ENCODE results near the gene FAM83D.

FAM83D gene

DNA sequence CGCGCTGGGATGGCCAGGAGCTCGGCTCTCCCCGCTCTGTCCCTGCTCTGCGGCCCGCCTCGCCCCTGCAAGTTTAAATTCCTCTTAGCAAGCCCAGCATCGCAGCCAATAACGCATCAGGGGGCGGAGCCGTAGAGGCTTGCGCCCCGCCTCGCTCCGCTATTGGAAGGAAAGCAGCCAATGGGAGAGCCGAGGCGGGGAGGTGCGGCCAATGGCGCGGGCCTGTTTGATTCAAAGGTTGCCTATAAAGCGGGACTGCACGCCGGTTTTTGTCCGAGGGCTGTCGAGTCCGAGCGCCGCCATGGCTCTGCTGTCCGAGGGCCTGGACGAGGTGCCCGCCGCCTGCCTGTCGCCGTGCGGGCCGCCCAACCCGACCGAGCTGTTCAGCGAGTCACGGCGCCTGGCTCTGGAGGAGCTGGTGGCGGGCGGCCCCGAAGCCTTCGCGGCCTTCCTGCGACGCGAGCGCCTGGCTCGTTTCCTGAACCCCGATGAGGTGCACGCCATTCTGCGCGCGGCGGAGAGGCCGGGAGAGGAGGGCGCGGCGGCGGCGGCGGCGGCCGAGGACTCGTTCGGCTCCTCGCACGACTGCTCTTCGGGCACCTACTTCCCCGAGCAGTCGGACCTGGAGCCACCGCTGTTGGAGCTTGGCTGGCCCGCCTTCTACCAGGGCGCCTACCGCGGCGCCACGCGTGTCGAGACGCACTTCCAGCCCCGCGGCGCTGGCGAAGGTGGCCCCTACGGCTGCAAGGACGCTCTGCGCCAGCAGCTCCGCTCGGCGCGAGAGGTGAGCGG lies at the start of gene FAM83D:
Gene FAM83D, plus strand, starts transcription at position 276 of the 792 bp plus-strand sequence. Its CDS starts 26 bp downstream, at position 302.
- DNase-seq (ENCODE audit: low read depth in 2 of 2), result peak; percentile 68 to 87

- no peak for DNase-seq (ENCODE audit: low read depth in 2 of 2)
Observed at GRCh38 chr20:38877483-38877882, 48.7 kb upstream of the FAM83D start.

DNA sequence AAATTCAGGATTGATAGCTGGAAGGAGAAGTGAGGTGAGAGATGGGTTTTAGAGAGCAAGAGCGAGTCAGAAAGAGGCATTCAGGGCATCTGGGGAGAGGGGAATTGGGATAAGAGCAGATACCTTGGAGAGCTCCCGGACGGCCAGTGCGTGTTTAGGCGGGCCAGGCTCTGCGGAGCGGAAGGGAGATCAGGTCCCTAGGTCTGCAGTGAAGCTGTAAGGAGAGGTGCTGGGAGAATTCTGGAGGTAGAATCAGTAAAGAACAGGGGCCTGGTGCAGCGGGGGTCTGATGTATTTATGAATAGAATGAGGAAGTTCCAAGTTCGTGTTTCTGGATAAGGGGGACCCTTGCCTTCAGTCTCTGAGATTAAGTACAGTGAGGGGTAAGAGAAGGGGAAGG lies 47.4 kb upstream of the FAM83D start:
- DNase-seq (ENCODE audit: low read depth in 2 of 2), result no peak

- no peak for DNase-seq (ENCODE audit: low read depth in 2 of 2)
Observed at GRCh38 chr20:38880952-38881735, 45.1 kb upstream of the FAM83D start.

DNA sequence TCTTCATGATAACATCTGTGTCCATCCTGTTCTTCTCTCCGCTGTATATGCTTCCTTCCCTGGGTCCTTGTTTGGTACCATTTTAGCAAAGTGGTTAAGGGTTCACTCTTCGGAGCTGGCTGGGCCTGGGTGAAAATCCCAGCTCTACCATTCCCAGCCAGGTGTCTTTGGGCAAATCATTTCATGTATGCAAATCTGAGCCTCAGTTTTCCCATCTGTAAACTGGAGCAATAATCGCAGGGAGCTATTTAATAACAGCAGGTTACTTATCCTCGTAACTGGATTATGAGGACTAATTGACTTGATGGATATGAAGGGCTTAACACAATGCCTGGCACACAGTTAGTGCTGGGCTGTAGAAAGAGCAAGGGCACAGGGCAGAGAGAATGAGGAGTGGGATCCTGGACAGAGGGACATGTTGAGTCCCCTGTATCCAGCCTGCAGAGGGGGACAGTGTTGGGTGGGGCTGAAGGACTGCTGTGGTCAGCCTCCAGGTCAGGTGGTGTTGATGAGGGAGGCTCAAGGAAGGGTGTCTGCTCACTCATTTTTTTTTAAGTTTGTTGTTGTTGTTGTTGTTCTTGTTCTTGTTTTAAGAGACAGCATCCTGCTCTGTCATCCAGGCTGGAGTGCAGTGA lies 44.3 kb upstream of the FAM83D start:
- DNase-seq (ENCODE audit: low read depth in 2 of 2), result no peak

DNA sequence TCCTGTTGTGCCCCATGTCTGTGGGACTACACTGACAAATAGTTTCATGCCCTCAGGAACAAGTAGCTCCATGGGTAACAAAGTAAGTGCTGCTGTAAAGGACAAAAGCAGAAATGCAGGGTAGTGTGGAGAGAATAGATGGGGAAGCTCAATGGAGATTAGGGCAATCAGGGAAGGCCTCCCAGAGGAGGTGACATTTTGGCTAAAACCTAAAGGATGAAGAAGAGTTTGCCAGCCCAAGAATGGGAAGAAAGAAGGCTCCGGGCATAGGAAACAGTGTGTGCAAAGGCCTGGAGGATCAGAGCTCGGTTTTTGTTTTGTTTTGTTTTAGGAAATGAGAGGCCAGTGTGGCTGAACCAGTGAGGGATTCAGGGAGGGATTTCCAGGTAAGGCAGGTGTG lies 43.6 kb upstream of the FAM83D start:
- DNase-seq (ENCODE audit: low read depth in 2 of 2), result no peak

DNA sequence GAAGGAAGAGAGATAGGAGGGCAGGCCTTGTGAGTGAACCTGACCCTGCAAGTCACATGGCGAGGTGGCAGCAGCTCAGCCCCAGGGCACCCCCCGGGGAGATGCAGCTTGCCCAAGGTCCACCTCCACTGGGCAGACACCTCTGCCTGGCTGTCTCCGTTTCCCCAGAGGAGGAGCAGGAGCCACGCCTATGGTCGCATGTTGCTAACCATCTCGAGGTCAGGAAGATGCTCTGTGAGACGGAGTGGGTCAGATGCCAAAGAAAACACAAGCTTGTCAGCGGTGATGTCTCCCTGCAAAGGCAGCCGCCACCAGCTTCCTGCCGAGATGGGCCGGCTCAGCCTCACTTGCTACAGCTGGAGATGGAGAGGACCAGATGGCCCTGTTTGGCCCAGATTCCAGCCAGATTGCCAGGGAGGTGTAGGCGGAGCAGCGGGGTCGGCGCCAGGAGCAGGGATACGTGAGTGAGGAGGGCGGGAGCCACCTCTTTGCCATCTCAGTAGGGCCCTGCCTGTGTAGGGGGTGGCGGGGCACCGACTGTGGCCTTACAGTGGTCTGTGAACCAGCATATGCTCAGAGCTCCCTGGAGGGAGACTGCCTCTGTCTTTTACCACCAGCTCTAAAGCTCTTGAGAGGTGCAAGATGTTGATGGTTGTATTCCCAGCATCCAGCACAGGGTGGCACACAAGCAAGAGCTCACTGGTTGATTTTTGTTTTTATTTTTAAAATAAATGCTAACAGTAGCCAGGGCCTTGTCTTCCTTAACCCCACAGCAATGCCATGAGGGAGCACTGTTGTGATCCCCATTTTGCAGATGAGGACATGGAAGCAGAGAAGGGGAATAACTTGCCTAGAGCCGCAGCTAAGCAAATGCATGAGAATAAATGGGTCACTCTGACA lies 42.9 kb upstream of the FAM83D start:
- no peak for DNase-seq (ENCODE audit: low read depth in 2 of 2)

GRCh38 chr20:38883981-38884733 lies 42.1 kb upstream of the FAM83D start:
- DNase-seq (ENCODE audit: low read depth in 2 of 2), result no peak

- DNase-seq (ENCODE audit: low read depth in 2 of 2), result no peak
Observed at GRCh38 chr20:38885357-38885756, 40.9 kb upstream of the FAM83D start.

DNA sequence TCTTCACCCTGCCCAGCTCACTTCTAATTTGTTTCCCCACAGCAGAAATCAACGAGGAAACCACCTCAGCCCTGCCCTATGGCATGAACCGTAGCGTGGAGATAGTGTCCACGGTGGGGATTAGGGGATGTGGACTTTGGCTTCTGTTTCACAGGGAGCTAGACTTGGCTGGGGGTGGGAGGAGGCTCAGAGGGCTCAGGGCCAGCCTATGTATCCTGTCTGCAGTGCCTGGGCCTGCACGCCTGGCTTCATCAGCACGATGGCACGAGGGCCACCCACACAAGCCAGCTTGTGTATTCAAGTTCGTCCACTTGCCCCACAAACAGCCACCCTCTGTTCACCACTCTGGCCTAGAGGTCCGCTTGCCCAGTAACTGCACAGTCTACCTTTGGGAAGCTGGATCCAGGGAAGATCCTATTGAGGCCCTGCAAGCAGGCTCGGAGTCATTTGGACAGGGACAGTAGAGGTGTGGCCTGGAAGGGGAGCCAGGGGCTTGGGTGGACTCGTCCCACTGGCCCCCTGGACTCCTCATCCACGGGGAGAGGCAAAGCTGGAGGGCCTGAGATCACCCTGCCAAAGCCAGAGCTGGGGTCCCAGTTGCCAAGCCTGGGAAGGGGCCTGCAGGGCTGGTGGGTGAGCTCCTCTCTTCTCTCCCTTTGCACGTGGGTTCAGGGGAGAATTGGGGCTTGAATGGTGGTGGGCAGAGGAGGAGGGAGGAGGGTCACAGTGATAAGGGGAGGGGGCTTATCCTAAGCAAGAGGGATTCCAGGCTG lies 38.0 kb upstream of the FAM83D start:
- DNase-seq (ENCODE audit: low read depth in 2 of 2), result no peak

DNA sequence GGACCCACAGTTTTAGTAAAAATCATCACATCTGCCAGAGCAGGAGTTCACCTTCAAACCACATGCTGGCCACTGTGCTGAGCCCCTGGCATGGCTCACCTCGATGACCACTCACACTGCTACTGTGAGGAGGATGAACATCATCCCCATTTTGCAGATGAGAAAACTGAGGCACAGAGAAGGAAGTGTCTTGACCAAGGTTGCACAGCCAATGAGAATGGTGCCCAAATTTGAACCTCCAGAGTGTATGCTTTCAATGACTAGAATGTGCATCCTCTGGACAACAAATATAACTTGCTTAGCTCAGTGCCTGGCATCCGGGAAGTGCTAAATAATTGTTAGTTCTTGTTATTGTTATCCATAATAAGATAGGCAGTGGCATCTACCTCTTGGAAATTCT lies 37.2 kb upstream of the FAM83D start:
- DNase-seq (ENCODE audit: low read depth in 2 of 2), result no peak

DNA sequence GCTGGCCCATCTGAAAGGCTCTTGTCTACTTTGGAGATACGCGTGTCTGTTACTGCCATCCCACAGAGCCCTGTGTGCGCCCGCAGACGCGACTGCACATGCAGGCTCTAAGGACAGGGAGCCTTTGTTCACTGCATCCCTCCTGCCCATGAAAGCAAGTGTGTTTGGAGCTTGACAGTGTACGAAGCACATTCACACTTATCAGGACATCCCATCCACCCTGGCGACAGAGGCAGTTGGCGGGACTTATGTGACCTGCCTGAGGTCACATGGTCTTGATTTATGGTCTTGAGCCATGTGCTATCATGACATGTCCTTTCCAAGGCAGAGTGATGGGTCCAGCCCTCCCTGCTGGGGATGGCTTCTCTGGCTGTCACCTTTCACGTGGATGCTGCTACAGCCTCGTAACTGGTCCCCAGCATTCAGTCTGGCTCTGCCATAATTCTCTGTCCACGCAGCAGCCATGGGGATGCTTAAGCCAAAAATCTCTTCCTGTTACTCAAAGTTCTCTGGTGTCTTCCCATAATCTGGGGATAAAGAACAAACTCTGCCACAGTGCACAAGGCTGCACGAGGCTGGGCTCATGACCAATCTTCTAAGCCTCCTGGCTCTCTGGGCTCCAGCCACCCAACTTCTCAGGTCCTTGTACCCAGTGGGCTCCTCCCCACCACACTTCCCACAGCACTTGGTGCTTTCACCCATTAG lies 36.3 kb upstream of the FAM83D start:
- no peak for DNase-seq (ENCODE audit: low read depth in 2 of 2)

DNA sequence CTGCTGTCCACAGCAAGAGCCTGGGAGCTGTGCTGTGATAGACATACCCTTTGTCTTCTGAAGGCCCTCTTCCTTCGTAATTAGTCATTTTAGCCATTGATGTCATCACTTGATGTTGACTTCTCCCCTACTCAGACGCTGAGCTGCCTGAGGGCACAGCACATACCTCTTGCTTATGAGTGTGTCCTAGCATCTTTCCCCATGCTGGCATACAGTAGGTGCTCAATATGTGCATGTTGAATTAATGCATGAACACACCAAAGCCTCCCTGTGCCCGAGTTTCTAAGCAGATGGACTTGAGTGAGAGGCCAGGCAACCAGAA lies 35.8 kb upstream of the FAM83D start:
- no peak for DNase-seq (ENCODE audit: low read depth in 2 of 2)

DNA sequence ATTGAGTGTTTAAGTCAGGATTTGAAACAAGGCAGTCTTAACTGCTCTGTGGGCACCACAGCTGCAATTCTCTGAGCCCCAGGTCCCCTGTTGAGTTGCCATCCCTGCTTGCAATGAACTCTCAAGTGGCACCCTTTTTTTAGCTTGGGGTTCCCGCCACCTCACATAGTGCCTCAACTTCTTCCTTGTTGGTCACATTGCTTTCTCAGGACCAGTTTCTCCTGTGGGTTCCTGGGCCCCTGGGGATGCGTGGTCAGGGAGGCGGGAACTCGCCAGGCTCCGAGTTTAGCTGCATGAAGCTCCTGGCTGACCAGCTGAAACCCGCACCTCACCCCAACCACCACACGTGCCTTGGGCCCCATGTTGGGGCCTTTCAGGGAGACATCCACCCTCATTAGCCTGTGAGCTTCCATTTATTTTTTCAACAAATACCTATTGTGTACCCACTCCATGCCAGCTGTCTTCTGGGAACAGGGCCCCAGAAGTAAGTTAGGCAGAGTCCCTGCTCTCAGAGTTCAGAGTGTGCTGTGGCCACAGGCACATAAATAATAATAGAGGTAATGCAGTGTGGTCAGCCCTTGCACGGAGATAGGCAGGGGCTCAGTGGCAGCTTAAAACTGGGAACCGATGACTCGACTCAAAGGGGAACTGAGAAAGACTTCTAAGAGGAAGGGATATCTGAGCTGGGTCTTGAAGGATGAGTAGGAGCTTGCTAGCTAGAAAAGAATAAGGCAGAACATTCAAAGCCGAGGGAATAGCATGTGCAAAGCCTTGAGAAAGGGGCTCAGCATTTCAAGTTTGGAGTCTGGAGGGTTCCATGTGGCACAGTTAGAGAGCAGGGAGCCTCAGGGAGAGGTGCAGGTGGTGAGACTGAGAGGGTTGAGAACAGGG lies 33.9 kb upstream of the FAM83D start:
- no peak for DNase-seq (ENCODE audit: low read depth in 2 of 2)

DNA sequence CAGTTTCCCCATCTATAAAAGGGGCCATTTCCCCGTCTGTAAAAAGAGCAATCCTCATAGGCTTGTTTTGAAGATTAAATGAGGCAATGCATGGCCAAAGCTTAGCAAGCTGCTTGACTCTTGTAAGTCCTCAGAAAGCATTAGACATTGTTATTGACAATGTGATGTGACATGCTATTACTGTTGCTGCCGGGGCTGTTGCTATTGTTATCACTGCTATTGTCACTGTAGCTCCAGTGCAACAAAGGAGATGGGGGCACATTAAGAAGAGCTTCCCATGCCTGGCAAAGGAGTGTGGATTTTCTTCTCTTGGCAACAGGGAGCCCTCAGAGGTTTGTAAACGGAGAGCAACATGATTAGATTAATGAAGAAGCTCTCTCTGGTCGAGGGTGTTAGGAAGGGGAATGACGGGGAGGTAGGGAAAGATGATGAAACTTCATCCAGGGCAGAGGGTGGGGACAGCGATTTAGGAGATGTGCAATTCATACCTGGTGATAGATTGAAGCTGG lies 33.1 kb upstream of the FAM83D start:
- DNase-seq (ENCODE audit: low read depth in 2 of 2), result no peak

- DNase-seq (ENCODE audit: low read depth in 2 of 2), result peak; percentile 60 to 71
Observed at GRCh38 chr20:38893565-38894090, 32.6 kb upstream of the FAM83D start.

GRCh38 chr20:38894091-38894847 lies 31.9 kb upstream of the FAM83D start:
- DNase-seq (ENCODE audit: low read depth in 2 of 2), result no peak
